Daoy (cell line): ENCODE results near the gene INSC. TPM values are rescaled to one million over a fixed set of nuclear protein-coding genes. Genes with fewer than 3 reads are reported as not detected.

Experiments
- DNase-seq: peaks from one replicate; pipeline ENCODE4 v3.0.0-alpha.2; 2015; ENCODE audit warnings: low read depth
- total RNA-seq: library from RNA; depleted of rRNA; stranded (reverse); fragments of >200 nt; shearing (Covaris generic); gene quantifications from 2 replicates; pipeline ENCODE4 v1.2.3, GENCODE V29; 2014; rRNA removed

The INSC gene
- total RNA-seq, 1 experiment from 2014 or later = not detected

- peak; percentile 37 for DNase-seq
These were observed 177.2 kb downstream of the INSC start for GRCh38 chr11:15291885-15292284.

DNA sequence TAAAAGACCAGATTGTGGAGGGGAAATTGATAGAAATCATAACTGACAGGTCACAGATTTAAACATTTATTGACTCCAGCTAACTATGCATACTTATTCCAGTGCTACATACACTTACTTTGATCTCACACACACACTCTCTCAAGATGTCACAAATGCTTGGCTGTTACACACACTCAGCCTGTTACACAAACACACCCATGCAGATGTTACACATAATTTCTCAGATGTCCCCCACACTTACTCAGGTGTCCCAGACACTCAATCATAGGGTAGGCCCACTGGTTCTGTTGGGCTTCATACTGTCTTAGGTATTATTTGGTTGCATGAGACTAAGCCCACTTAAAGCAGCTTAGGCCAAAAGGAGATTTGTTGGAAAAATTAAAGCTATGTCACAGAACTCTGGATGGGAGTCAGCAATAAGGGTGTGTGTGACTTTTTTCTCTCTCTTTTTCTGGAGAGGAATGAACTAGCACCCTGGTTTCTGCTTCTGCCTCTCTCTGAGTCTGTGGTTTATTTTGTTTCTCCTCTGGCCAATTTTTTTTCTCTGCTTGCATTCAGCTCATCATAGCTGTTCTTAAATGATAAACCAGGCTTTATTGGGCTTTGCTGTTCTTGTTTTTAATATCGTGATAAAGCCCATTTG lies 179.4 kb downstream of the INSC start:
- DNase-seq = no peak

DNA sequence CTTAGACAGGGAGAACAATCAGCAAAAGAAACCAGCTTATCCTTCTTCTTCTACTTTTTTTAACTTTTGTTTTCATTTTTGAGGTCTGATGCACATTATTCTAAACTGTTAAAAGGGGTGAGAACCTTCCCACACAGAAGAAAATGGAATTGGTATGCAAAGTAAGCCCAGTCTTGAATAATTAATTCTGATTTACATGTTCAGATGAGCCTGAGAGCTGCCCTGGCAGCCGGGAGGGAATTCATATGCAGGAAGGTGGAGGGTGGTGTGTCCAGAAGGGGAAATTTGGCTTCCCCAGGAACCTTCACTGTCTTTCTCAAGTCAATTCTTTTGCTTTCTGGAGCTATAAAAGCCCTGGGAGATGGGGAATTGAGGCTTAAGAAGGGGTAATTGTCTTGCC lies 181.0 kb downstream of the INSC start:
- DNase-seq = no peak

Other genes with a start within 250 kb of the INSC start
- 9.8 and 20.0 TPM in 2 replicates for gene CYP2R1, start 222.7 kb upstream of the INSC start, total RNA-seq
- not detected in 2 replicates for gene CALCA, start 142.6 kb upstream of the INSC start, total RNA-seq
- not detected in 2 replicates for gene CALCB, start 41.3 kb upstream of the INSC start, total RNA-seq